Neural cell (in vitro differentiated cells): Measurements from ENCODE around the gene ZWILCH. TPM values are rescaled to one million over a fixed set of nuclear protein-coding genes. Genes with fewer than 3 reads are reported as not detected.

ENCODE experiments used
- H2AFZ ChIP-seq: fragments of 200-600, 300-800 bp; sonication (generic), shearing (Covaris generic); 2 replicates; pipeline ENCODE4 v1.6.0; 2014; ENCODE audit warnings: low read depth, mild to moderate bottlenecking, antibody characterized with exemption, low read length, moderate library complexity
- H3F3A ChIP-seq: fragments of 200-600 bp; shearing (Covaris generic); 2 replicates; pipeline ENCODE4 v1.6.1; 2016; ENCODE audit warnings: mild to moderate bottlenecking, moderate library complexity, mixed read lengths, antibody characterized with exemption, low read length; ENCODE audit not compliant: insufficient read depth, poor library complexity, severe bottlenecking
- H3K27ac ChIP-seq: fragments of 200-600, 300-800 bp; sonication (generic), shearing (Covaris generic); 2 replicates; pipeline ENCODE4 v1.5.1; 2014; ENCODE audit warnings: mild to moderate bottlenecking, low read length, moderate library complexity
- H3K27me3 ChIP-seq: fragments of 300-800, 200-600 bp; sonication (generic), shearing (Covaris generic); 2 replicates; pipeline ENCODE4 v1.6.0; 2014; ENCODE audit warnings: mild to moderate bottlenecking, low read depth, low read length, moderate library complexity; ENCODE audit not compliant: insufficient read depth
- H3K36me3 ChIP-seq: fragments of 300-800, 200-600 bp; sonication (generic), shearing (Covaris generic); 2 replicates; pipeline ENCODE4 v1.5.1; 2014; ENCODE audit warnings: mild to moderate bottlenecking, antibody characterized with exemption, low read length, moderate library complexity; ENCODE audit not compliant: insufficient read depth
- H3K4me2 ChIP-seq: fragments of 300-800, 200-600 bp; sonication (generic), shearing (Covaris generic); 2 replicates; pipeline ENCODE4 v1.6.0; 2014; ENCODE audit warnings: mild to moderate bottlenecking, low read length
- H3K4me3 ChIP-seq: fragments of 300-800, 200-600 bp; sonication (generic), shearing (Covaris generic); 2 replicates; pipeline ENCODE4 v1.5.1; 2014; ENCODE audit warnings: mild to moderate bottlenecking, low read length, moderate library complexity
- H3K79me2 ChIP-seq: fragments of 200-600 bp; shearing (Covaris generic); replicated peaks from 2 replicates; pipeline ENCODE4 v1.6.0; 2014; ENCODE audit warnings: mild to moderate bottlenecking, low read length, moderate library complexity; ENCODE audit not compliant: insufficient read depth
- H3K9ac ChIP-seq: fragments of 300-800, 200-600 bp; sonication (generic), shearing (Covaris generic); 2 replicates; pipeline ENCODE4 v1.6.1; 2016; ENCODE audit warnings: mild to moderate bottlenecking, low read length, mixed read lengths
- H3K9me2 ChIP-seq: fragments of 200-600 bp; shearing (Covaris generic); 2 replicates; pipeline ENCODE4 v1.6.1; 2016; ENCODE audit warnings: mild to moderate bottlenecking, low read length, mixed read lengths; ENCODE audit not compliant: insufficient read depth
- H3K9me3 ChIP-seq: fragments of 200-600, 300-800 bp; sonication (generic), shearing (Covaris generic); 2 replicates; pipeline ENCODE4 v1.6.1; 2016; ENCODE audit warnings: mild to moderate bottlenecking, mixed run types, low read length, moderate library complexity, mixed read lengths
- H4K20me1 ChIP-seq: fragments of 200-600 bp; shearing (Covaris generic); 2 replicates; pipeline ENCODE4 v1.6.1; 2016; ENCODE audit warnings: mild to moderate bottlenecking, mixed run types; ENCODE audit not compliant: insufficient read depth
- EP300 ChIP-seq: fragments of 450-650 bp; conservative IDR thresholded peaks from 2 replicates; pipeline ENCODE4 v1.6.1; 2014; ENCODE audit warnings: antibody characterized with exemption, mild to moderate bottlenecking, moderate library complexity; ENCODE audit not compliant: poor library complexity, severe bottlenecking
- EZH2 ChIP-seq: fragments of 200-600, 300-800 bp; shearing (Covaris generic), sonication (generic); IDR thresholded peaks from 2 replicates; pipeline ENCODE4 v1.6.1; 2014; ENCODE audit warnings: antibody characterized with exemption, low read length, borderline replicate concordance, mild to moderate bottlenecking; ENCODE audit not compliant: insufficient read depth, poor library complexity, severe bottlenecking
- MXI1 ChIP-seq: fragments of 450-650 bp; conservative IDR thresholded peaks from 2 replicates; pipeline ENCODE4 v1.6.1; 2014; ENCODE audit warnings: antibody characterized with exemption, mild to moderate bottlenecking; ENCODE audit not compliant: poor library complexity, severe bottlenecking
- POLR2AphosphoS5 ChIP-seq: IDR thresholded peaks from 2 replicates; pipeline ENCODE4 v1.6.1; 2012
- RAD21 ChIP-seq: fragments of 450-650 bp; conservative IDR thresholded peaks from 2 replicates; pipeline ENCODE4 v1.6.1; 2014; ENCODE audit warnings: antibody characterized with exemption, mild to moderate bottlenecking, moderate library complexity
- SMC3 ChIP-seq: fragments of 450-650 bp; conservative IDR thresholded peaks from 2 replicates; pipeline ENCODE4 v1.6.1; 2014; ENCODE audit warnings: antibody characterized with exemption, mild to moderate bottlenecking, moderate library complexity; ENCODE audit not compliant: poor library complexity
- TAF1 ChIP-seq: IDR thresholded peaks from 2 replicates; pipeline ENCODE4 v1.6.1; 2012; ENCODE audit warnings: low read depth
- polyA plus RNA-seq: library from polyadenylated mRNA; depleted of rRNA; stranded (reverse); fragments of >200 nt; gene quantifications from 2 replicates; pipeline ENCODE4 v1.2.3, GENCODE V29; 2014
- TF ChIP-seq, protein P1 (sequence below): IDR thresholded peaks from 2 replicates; pipeline ENCODE4 v1.6.1; 2012; ENCODE audit warnings: borderline replicate concordance
- TF ChIP-seq, protein P2 (sequence below): fragments of 450-650 bp; IDR thresholded peaks from 2 replicates; pipeline ENCODE4 v1.5.1; 2014; ENCODE audit warnings: antibody characterized with exemption, mild to moderate bottlenecking, moderate library complexity; ENCODE audit not compliant: poor library complexity, severe bottlenecking

ZWILCH gene
- polyA plus RNA-seq, 1 donor from 2014 or later, result 63.1 TPM

DNA sequence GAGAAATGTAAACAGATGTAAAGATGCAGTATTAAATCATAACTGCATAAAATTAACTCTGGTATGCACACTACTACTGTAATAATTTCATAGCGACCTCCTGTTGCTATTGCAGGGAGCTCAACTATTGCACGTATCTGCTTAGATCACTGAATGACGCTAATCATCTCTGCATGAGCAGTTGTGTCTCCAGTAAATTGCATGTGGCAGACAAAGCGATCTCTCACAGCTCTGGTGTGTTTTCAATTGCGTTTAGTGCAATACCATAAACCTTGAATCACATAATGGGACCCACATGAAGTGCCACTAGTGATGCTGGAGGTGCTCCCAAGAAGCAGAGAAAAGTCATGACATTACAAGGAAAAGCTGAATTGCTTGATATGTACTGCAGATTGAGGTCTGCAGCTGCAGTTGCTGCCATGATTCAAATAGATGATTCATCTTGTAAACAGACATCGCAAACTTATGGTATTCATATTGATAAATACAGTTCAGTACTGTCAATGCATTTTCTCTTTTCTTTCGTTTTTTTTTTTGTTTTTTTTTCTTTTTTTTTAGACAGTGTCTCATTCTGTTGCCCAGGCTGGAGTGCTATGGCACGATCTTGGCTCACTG lies 90.9 kb downstream of the ZWILCH start:
- H3K9me3 ChIP-seq, result no peaks in the 10 kb centered on the region
- no peaks in the 10 kb centered on the region for H3K36me3 ChIP-seq
- H3K27ac ChIP-seq, result peak overlapping the region; percentile 43
- no peaks in the 10 kb centered on the region for H3K9me2 ChIP-seq
- no peaks in the 10 kb centered on the region for H3K27me3 ChIP-seq
- no peak overlapping the region for H3K4me3 ChIP-seq
- no peak overlapping the region for H2AFZ ChIP-seq
- no peak overlapping the region for H3K4me2 ChIP-seq
- no peaks in the 10 kb centered on the region for H3K79me2 ChIP-seq
- no peaks in the 10 kb centered on the region for H3F3A ChIP-seq
- no peaks in the 10 kb centered on the region for H4K20me1 ChIP-seq
- TF ChIP-seq EP300, result peak; percentile 88
- no peak for TF ChIP-seq SMC3
- peak; percentile 58 for TF ChIP-seq MXI1
- TF ChIP-seq TAF1, result no peak
- TF ChIP-seq, protein P1, sequence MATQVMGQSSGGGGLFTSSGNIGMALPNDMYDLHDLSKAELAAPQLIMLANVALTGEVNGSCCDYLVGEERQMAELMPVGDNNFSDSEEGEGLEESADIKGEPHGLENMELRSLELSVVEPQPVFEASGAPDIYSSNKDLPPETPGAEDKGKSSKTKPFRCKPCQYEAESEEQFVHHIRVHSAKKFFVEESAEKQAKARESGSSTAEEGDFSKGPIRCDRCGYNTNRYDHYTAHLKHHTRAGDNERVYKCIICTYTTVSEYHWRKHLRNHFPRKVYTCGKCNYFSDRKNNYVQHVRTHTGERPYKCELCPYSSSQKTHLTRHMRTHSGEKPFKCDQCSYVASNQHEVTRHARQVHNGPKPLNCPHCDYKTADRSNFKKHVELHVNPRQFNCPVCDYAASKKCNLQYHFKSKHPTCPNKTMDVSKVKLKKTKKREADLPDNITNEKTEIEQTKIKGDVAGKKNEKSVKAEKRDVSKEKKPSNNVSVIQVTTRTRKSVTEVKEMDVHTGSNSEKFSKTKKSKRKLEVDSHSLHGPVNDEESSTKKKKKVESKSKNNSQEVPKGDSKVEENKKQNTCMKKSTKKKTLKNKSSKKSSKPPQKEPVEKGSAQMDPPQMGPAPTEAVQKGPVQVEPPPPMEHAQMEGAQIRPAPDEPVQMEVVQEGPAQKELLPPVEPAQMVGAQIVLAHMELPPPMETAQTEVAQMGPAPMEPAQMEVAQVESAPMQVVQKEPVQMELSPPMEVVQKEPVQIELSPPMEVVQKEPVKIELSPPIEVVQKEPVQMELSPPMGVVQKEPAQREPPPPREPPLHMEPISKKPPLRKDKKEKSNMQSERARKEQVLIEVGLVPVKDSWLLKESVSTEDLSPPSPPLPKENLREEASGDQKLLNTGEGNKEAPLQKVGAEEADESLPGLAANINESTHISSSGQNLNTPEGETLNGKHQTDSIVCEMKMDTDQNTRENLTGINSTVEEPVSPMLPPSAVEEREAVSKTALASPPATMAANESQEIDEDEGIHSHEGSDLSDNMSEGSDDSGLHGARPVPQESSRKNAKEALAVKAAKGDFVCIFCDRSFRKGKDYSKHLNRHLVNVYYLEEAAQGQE, result peak; percentile 84
- TF ChIP-seq EZH2, result no peak
- TF ChIP-seq, protein P2, sequence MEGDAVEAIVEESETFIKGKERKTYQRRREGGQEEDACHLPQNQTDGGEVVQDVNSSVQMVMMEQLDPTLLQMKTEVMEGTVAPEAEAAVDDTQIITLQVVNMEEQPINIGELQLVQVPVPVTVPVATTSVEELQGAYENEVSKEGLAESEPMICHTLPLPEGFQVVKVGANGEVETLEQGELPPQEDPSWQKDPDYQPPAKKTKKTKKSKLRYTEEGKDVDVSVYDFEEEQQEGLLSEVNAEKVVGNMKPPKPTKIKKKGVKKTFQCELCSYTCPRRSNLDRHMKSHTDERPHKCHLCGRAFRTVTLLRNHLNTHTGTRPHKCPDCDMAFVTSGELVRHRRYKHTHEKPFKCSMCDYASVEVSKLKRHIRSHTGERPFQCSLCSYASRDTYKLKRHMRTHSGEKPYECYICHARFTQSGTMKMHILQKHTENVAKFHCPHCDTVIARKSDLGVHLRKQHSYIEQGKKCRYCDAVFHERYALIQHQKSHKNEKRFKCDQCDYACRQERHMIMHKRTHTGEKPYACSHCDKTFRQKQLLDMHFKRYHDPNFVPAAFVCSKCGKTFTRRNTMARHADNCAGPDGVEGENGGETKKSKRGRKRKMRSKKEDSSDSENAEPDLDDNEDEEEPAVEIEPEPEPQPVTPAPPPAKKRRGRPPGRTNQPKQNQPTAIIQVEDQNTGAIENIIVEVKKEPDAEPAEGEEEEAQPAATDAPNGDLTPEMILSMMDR, result no peak
- TF ChIP-seq POLR2AphosphoS5, result peak; percentile 99
- no peak for TF ChIP-seq RAD21
- H3K9ac ChIP-seq, result no peak overlapping the region

DNA sequence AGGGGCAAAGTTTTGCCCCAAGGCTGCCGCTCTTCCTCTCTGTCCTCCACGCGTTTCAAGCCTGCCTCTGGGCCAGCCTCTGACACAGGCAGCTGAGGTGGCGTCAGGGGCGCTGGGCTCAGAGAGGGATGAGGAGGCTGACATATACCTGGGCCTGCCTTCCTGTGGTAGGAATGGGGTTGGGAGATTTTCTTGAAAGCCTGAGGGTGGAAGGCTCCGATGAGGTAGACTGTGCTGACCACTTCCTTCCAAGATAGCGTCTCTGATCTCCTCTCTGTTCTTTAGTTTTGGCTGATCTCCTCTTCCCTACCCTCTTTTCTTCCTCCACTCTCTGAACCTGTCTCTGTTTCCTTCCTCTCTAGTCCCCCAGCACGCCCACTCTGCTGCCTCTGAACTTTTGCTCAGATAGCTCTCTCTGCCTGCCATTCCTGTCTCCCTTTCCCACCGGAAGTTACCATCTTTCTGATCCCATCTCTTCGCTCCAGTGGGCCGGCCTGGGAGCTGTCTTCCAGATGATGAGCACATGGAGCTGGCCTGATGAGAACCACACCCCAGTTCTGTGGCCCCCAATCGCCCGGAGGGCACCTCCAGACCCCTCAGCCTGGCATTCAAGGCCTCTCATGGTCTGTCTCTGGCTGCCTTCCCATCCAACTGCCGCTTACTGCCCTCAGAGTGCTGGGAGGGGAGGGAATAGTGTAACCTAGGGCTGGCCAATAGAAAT lies 93.1 kb downstream of the ZWILCH start:
- Histone ChIP-seq H3K4me3 (no peak overlapping the region), H3K4me2 (no peak overlapping the region), H2AFZ (no peak overlapping the region), H3K9me3 (no peaks in the 10 kb centered on the region), H3K9ac (no peak overlapping the region), H3F3A (no peaks in the 10 kb centered on the region), H3K27me3 (no peaks in the 10 kb centered on the region), H4K20me1 (no peaks in the 10 kb centered on the region), H3K27ac (no peak overlapping the region), H3K9me2 (no peaks in the 10 kb centered on the region), H3K36me3 (no peaks in the 10 kb centered on the region), H3K79me2 (no peaks in the 10 kb centered on the region)
- TF ChIP-seq, protein P1, result no peak
- TF ChIP-seq, protein P2, result no peak
- TF ChIP-seq EZH2 (no peak), POLR2AphosphoS5 (no peak), TAF1 (no peak), EP300 (no peak), SMC3 (no peak), MXI1 (no peak), RAD21 (no peak)
